ENCODE data around the gene CCDC28A. TPM values are rescaled to one million over a fixed set of nuclear protein-coding genes. Genes with fewer than 3 reads are reported as not detected.

Gene CCDC28A
- total RNA-seq, 2 experiments from 2014 or later, result 18.9 to 19.2 TPM

DNA sequence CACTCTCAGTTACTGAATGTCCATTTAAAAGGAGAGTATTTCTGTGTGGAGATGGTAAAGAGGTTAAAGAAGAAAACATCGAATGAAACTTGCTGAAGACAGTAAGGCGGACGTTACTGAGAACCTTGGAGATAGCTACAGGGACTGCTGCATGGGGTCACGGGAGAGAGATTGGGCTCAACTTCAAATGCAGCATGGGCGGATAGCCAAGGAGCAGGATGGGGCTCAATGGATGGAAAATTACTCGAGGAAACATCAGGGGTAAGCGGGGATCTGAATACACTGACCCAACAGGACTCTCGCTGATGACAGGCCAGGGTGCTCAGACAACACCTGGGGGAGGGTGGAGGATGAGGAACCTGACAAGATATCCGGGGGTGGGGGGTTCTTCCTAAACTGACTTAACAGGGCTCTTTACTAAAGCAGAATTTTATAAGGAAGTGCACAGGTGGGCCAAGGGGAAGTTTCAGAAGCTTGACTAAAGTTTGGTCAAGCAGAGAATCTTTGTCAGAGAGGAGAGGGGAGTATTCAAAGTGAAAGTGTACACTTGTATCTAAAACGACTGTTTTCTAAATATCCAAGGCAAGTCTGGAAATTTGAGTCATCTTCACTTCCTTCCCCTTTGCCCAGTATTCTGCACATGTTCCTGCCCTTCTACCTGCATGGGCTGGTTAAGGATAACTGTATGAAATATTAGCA, 45.1 kb downstream of the CCDC28A start:
- DNase-seq, result peak; percentile 37

GRCh38 chr6:138821519-138821918, 48.0 kb downstream of the CCDC28A start:
- Mint-ChIP-seq H3K36me3 (ENCODE audit: low read depth) (no peaks in the 10 kb centered on the region), H3K4me3 (no peak overlapping the region), H3K4me1 (ENCODE audit: low read depth) (peaks cover 24% of the 10 kb centered on the region), H3K27me3 (ENCODE audit: low read depth) (no peaks in the 10 kb centered on the region), H3K27ac (no peak overlapping the region), H3K9me3 (no peaks in the 10 kb centered on the region)
- CTCF ChIA-PET, result no interaction called here
- DNase-seq, result no peak
- intact Hi-C loops (cut with micrococcal nuclease), result no loop called here

More for the DNA sequence above, 45.1 kb downstream of the CCDC28A start:
- H3K4me3 Mint-ChIP-seq, result no peak overlapping the region
- intact Hi-C loops (cut with micrococcal nuclease), result loop anchor here (2.0 kb wide), 1 partner anchor 298 kb away; no protein-coding TSS in a partner anchor
- peaks cover 20% of the 10 kb centered on the region for H3K4me1 Mint-ChIP-seq (ENCODE audit: low read depth)
- H3K27ac Mint-ChIP-seq, result peak overlapping the region; percentile 47
- no peaks in the 10 kb centered on the region for H3K9me3 Mint-ChIP-seq
- no peaks in the 10 kb centered on the region for H3K27me3 Mint-ChIP-seq (ENCODE audit: low read depth)
- no peaks in the 10 kb centered on the region for H3K36me3 Mint-ChIP-seq (ENCODE audit: low read depth)
- CTCF ChIA-PET, result interaction anchor here (0.5 to 5.2 kb wide), 3 partner anchors 84 to 552 kb away, joined by 3 to 40 read pairs (median 3); partner anchors contain the start of gene REPS1

GRCh38 chr6:138824482-138825144, 51.0 kb downstream of the CCDC28A start:
- intact Hi-C loops (cut with micrococcal nuclease), result no loop called here
- peak; percentile 53 for DNase-seq
- CTCF ChIA-PET, result interaction anchor here (0.6 to 0.9 kb wide), 2 partner anchors 118 to 165 kb away, joined by 3 to 4 read pairs; no protein-coding TSS in a partner anchor

GRCh38 chr6:138830248-138830647, 56.7 kb downstream of the CCDC28A start:
- no peak for DNase-seq
- Mint-ChIP-seq H3K9me3 (no peaks in the 10 kb centered on the region), H3K27ac (no peak overlapping the region), H3K36me3 (ENCODE audit: low read depth) (no peaks in the 10 kb centered on the region), H3K4me3 (no peak overlapping the region), H3K4me1 (ENCODE audit: low read depth) (no peaks in the 10 kb centered on the region), H3K27me3 (ENCODE audit: low read depth) (no peaks in the 10 kb centered on the region)
- intact Hi-C loops (cut with micrococcal nuclease), result no loop called here
- CTCF ChIA-PET, result interaction anchor here (0.8 kb wide), 1 partner anchor 140 kb away, joined by 3 read pairs; no protein-coding TSS in a partner anchor

More at GRCh38 chr6:138824482-138825144, 51.0 kb downstream of the CCDC28A start:
- H3K4me3 Mint-ChIP-seq, result no peak overlapping the region
- no peaks in the 10 kb centered on the region for H3K36me3 Mint-ChIP-seq (ENCODE audit: low read depth)
- no peaks in the 10 kb centered on the region for H3K9me3 Mint-ChIP-seq
- H3K27ac Mint-ChIP-seq, result no peak overlapping the region
- H3K27me3 Mint-ChIP-seq (ENCODE audit: low read depth), result no peaks in the 10 kb centered on the region
- peaks cover 5% of the 10 kb centered on the region for H3K4me1 Mint-ChIP-seq (ENCODE audit: low read depth)

DNA sequence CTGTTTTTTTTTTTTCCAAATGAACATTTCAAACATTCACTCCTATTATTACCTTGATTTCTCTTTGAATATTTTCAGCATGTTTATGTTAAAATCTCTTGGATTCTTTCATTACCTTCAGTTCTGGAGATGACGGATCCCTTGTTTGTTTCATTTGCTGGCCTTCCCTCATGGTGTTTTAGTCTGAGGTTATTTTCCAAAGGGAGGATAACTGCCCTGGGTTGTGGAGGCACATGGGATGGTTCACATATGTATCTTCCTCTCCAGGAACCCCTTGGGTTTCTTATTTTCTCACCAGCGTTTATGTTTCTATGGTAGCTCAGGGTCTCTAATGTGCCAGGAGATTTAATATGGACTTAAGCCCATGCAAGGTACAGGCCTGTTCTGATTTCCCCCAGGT, 58.6 kb downstream of the CCDC28A start:
- H3K27ac Mint-ChIP-seq, result no peak overlapping the region
- H3K4me1 Mint-ChIP-seq (ENCODE audit: low read depth), result no peaks in the 10 kb centered on the region
- no peaks in the 10 kb centered on the region for H3K9me3 Mint-ChIP-seq
- intact Hi-C loops (cut with micrococcal nuclease), result no loop called here
- CTCF ChIA-PET, result no interaction called here
- no peaks in the 10 kb centered on the region for H3K36me3 Mint-ChIP-seq (ENCODE audit: low read depth)
- no peaks in the 10 kb centered on the region for H3K27me3 Mint-ChIP-seq (ENCODE audit: low read depth)
- DNase-seq, result no peak
- H3K4me3 Mint-ChIP-seq, result no peak overlapping the region

GRCh38 chr6:138833816-138834539, 60.4 kb downstream of the CCDC28A start:
- no peak overlapping the region for H3K27ac Mint-ChIP-seq
- H3K4me1 Mint-ChIP-seq (ENCODE audit: low read depth), result no peaks in the 10 kb centered on the region
- DNase-seq, result no peak
- no peaks in the 10 kb centered on the region for H3K36me3 Mint-ChIP-seq (ENCODE audit: low read depth)
- no peaks in the 10 kb centered on the region for H3K9me3 Mint-ChIP-seq
- CTCF ChIA-PET, result interaction anchor here (0.7 kb wide), 2 partner anchors 249 to 342 kb away, joined by 3 to 4 read pairs; no protein-coding TSS in a partner anchor
- intact Hi-C loops (cut with micrococcal nuclease), result no loop called here
- H3K4me3 Mint-ChIP-seq, result no peak overlapping the region
- H3K27me3 Mint-ChIP-seq (ENCODE audit: low read depth), result no peaks in the 10 kb centered on the region

DNA sequence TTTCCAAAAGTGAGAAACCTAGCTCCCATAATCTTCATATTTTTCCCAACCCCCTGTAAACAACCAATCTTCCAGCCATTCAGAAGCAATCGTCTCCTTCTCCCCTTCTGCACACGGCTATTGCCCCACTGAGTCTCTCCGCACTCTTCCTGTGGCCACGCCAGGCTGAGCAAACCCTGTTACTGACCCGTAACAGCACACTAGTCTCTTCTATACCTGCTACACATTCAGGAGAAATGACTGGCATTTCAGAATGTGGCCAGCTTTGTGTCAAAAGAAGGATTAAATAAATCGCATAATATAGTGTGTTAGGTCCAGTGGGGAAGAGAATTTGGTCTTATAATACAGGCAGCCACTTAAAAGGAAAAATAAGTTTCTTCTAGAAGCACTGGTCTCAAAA, 63.7 kb downstream of the CCDC28A start:
- Mint-ChIP-seq H3K36me3 (ENCODE audit: low read depth) (no peaks in the 10 kb centered on the region), H3K9me3 (no peaks in the 10 kb centered on the region), H3K4me1 (ENCODE audit: low read depth) (no peaks in the 10 kb centered on the region), H3K27ac (no peak overlapping the region), H3K27me3 (ENCODE audit: low read depth) (no peaks in the 10 kb centered on the region), H3K4me3 (no peak overlapping the region)
- CTCF ChIA-PET, result interaction anchor here (0.6 to 1.9 kb wide), 2 partner anchors 21 to 28 kb away, joined by 3 to 9 read pairs; no protein-coding TSS in a partner anchor
- intact Hi-C loops (cut with micrococcal nuclease), result no loop called here
- no peak for DNase-seq

Other genes starting within 250 kb of the CCDC28A start
- not detected for gene ECT2L, start 22.3 kb downstream of the CCDC28A start, total RNA-seq
- gene REPS1, start 214.5 kb downstream of the CCDC28A start, total RNA-seq, result 10 to 100 TPM; 25.8 to 28.8 TPM